ENCODE data around the gene SPACA4.

DNA sequence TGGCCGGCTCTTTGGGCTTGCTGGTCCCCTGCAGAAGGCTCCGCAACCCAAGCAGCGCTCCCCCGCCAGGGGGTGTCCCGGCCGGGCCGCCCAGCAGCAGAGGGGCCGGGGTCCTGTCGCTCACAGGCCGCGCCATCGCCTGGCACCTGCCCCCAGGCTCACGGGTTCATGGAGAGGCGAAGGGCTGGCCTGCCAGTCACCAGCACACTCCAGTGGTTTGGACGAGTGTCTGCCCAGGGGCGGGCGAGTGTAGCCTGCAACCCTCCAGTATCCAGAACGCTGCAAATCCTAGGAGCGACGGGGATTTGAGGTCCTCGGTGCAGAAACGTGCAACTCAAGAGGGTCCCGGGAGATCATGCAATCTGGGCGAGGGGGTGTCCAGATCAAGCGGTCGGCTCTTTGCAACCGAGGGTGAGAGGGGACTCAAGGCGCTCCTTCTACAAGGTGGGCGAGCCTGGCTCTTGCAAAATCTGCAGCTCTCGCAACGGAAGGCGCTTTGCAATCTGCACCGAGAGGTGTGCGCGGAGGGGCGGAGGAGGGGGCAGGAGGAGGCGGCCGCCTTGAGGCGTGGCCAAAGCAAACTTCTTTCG is 30.4 kb downstream of the SPACA4 start, which contains the start of gene DBP:
- TF ChIP-seq, protein P1, sequence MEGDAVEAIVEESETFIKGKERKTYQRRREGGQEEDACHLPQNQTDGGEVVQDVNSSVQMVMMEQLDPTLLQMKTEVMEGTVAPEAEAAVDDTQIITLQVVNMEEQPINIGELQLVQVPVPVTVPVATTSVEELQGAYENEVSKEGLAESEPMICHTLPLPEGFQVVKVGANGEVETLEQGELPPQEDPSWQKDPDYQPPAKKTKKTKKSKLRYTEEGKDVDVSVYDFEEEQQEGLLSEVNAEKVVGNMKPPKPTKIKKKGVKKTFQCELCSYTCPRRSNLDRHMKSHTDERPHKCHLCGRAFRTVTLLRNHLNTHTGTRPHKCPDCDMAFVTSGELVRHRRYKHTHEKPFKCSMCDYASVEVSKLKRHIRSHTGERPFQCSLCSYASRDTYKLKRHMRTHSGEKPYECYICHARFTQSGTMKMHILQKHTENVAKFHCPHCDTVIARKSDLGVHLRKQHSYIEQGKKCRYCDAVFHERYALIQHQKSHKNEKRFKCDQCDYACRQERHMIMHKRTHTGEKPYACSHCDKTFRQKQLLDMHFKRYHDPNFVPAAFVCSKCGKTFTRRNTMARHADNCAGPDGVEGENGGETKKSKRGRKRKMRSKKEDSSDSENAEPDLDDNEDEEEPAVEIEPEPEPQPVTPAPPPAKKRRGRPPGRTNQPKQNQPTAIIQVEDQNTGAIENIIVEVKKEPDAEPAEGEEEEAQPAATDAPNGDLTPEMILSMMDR (IDR thresholded peaks at IDR 0.05), result peak; percentile 15
- TF ChIP-seq EZH2 (IDR thresholded peaks at IDR 0.05), result peak; percentile 25
- no peak for TF ChIP-seq EZH2phosphoT487 (IDR thresholded peaks at IDR 0.05)

All from neural progenitor cell (in vitro differentiated cells).